DMS 273 treated with DMSO at 0.1 percent for 48 hours (cell line): ENCODE measurements around the gene NBEAL1.
"Not testable (repeated sequence)": the region's sequence is repeated elsewhere in the genome, so short reads cannot be mapped to it uniquely, and the experiment has no call there.

Experiments used
- DNase-seq: peaks from one replicate; lab custom pipeline; 2025; lab: John Stamatoyannopoulos, UW

Gene NBEAL1

GRCh38 chr2:203225423-203226039, 210.9 kb downstream of the NBEAL1 start:
- peak; percentile 5 for DNase-seq

- DNase-seq, result not testable (repeated sequence)
Observed at GRCh38 chr2:203229674-203230073, 215.0 kb downstream of the NBEAL1 start.

GRCh38 chr2:203237346-203238238, 222.9 kb downstream of the NBEAL1 start:
- no peak for DNase-seq

- DNase-seq, result no peak
Observed at GRCh38 chr2:203238292-203238703, 223.6 kb downstream of the NBEAL1 start.

GRCh38 chr2:203238704-203239526, 224.2 kb downstream of the NBEAL1 start, which contains the start of gene CYP20A1:
Gene CYP20A1 (plus strand): TSS chr2:203239018. CDS start chr2:203239063, 45 bp downstream.
- DNase-seq, result peak; percentile 89

GRCh38 chr2:203240491-203240890, 225.8 kb downstream of the NBEAL1 start:
- DNase-seq, result no peak

- DNase-seq, result no peak
Observed at GRCh38 chr2:203242518-203242917, 227.8 kb downstream of the NBEAL1 start.

- no peak for DNase-seq
Observed at GRCh38 chr2:203246646-203247045, 232.0 kb downstream of the NBEAL1 start.

- no peak for DNase-seq
Observed at GRCh38 chr2:203252818-203253217, 238.1 kb downstream of the NBEAL1 start.

- DNase-seq, result not testable (repeated sequence)
Observed at GRCh38 chr2:203253422-203254095, 238.9 kb downstream of the NBEAL1 start.

GRCh38 chr2:203261326-203262159, 246.9 kb downstream of the NBEAL1 start:
- DNase-seq, result no peak
